Ramos (cell line): ENCODE data around the gene DLK1.

ENCODE experiments used
- in situ Hi-C: fragments of 300-500 bp; cut with MboI; formaldehyde crosslinking; loops from one replicate; pipeline ENCODE4 v1.14.3; 2022; ENCODE audit warnings: low sequenced_read_pairs; ENCODE audit not compliant: unreplicated experiment

The DLK1 gene

DNA sequence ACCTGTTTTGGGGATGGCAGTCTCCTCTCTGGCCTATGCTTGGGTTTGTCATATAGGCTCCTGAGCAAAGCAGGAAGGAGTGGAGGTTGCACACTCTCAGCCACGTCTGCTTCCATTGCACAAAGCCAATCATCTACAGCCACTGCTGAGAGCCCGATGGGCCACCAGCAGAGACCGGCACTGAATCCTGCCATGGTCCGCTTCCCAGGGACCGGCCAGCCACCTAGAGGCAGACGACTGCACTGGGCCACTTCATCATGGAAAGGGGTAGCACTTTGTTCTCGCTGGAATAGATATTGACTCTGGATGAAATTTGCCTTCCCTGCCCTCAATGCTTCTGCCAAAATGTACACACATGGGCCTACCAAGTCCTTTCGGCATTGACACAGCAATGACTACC, 22.3 kb downstream of the DLK1 start:
- in situ Hi-C loops = no loop called here

DNA sequence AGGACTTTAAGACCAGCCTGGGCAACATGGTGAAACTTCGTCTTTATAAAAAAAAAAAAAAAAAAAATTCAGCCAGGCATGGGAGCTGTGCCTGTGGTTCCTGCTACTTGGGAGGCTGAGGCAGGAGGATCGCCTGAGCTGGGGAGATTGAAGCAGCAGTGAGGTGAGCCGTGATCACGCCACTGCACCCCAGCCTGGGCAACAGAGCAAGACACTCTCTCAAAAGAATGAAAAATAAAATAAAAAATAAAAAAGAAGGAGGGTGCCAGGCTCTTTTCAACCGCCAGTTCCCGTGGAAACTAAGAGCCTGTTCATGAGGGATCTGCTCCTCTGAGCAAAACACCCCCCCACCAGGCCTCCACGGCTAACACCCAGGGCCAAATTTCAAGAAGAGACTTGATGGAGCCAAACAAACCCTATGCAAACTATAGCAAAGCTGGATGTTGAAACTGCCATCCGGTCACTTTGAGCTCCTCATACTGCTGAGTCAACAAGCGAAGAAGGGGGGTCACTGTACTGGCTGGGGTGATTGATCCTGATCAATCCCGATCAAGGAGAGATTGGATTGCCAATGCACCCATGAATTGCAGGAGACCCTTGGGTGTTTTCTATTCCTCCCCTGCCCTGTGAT, 23.4 kb downstream of the DLK1 start:
- in situ Hi-C loops = no loop called here

DNA sequence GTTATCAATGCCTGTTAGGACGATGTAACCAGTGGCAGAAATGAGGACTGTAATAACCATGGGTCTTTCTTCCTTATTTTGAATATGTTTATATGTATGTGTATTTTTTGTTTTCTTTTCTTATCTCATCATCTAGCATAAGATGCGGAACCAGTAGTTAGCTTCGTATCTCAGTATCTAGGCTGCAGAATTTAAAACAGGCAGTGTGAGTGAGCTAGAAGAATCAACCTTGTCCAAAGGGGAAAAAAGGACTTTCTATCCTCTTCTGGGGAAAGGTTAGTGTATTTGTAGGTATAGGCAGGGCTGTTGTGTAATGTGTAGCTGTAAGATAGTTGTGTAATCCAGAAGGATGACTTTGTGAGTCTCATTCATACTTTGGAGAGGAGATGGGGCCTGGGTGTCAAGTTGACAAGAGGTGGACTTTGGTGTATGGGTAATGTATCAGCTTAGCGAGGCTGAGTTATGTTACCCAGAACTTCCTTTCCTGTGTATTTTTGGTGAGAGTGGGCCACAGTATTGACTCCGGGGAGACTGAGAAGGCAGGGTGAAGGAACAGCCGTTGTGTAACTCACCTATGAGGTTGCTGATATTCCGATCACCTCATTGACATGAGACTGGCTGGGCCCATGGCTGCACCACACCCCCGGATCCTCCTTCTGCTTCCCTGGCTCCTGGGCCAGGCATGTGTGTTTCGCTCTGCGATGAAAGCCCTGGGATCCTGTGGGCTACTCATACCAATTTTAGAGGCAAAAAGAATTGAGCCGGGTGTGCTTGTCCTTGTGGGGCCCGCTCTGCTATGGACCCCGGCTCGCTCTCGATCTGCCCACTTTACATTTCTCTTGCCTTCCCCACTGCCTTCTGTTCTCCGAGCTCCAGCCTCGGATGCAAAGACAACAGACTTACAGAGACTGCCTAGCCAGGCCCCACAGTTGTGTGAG, 24.3 kb downstream of the DLK1 start:
- in situ Hi-C loops = no loop called here

DNA sequence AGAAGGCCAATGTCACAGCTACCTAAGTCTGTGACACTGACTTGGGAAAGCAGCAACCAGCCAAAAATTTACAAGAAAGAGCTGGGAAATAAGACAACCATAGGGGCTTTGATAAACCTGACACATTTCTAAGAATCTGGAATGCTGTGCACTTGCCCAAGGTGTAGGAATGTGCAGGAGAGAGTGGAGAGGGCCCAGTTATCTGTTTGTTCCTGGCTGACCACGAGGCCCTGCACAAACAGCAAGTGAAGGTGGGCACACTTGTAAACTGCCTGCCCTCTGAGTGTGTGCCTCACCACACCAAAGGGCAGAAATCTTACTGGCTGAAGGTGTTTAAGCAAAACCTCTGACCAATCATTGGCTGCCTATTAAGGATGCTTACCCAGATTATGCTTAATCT, 27.3 kb downstream of the DLK1 start:
- in situ Hi-C loops = no loop called here

DNA sequence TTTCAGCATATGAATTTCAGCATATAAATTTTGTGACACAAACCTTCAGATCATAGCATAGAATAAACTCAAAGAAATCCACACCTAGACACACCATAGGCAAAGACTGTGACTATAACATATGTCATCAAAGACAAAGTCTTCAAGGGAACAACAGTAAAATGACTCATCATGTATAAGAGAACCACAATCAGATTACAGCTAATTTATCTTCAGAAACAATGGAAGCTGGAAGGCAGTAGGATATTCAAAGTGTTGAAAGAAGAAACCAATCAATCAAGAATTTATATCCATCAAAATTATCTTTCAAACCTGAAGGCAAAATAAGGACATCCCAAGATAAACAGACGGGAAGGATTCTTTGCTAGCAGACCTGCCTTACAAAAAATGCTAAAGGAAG, 29.0 kb downstream of the DLK1 start:
- in situ Hi-C loops = no loop called here

DNA sequence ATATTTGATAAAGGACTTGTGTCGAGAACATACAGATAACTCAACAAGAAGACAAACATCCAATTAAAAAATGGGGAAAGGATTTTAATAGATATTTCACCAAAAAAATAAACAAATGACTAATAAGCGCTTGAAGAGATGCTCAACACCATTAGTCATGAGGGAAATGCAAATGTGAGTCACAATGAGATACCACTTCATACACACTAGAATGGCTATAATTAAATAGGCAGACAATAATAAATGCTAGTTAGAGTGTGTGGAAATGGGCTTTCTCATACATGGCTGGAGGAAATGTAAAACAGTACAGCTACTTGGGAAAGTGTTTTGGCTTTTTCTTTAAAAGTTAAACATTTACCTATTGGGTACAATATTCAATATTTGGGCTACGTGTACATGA, 34.8 kb downstream of the DLK1 start:
- in situ Hi-C loops = no loop called here

DNA sequence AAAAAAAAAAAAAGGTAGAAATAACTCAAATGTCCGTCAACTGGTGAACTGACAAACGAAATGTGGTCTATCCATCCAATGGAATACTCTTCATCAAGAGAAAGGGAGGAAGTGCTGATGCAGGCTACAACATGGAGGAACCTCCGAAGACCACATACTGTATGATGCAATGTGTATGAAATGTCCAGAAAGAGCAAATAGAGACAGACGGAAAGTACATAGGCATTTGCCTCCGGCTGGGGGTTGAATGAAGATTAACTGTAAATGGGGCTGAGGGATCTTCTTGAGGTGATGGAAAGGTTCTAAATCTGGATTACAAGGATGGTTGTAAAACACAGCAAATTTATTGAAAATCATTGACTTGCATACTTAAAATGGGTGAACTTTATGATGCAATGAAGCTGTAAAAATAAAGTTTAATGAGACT, 35.4 kb downstream of the DLK1 start:
- in situ Hi-C loops = no loop called here

DNA sequence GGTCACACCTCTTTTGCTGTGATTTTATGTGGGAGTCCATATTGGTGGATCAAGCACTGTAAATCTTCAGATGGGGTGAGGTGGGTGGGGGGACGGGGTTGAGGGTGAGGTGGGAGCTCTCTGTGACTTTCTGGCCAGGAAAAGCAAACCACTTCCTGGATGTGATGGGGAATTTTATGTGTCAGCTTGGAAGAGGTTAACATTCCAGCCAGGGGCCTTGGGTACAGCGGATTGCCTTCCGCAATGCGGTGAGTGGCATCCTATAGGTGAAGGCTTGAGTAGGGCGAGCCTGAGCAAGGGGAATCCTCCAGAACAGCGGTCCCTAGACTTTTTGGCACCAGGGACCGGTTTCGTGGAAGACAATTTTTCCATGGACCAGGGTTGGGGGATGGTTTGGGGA, 36.2 kb downstream of the DLK1 start:
- in situ Hi-C loops = no loop called here

DNA sequence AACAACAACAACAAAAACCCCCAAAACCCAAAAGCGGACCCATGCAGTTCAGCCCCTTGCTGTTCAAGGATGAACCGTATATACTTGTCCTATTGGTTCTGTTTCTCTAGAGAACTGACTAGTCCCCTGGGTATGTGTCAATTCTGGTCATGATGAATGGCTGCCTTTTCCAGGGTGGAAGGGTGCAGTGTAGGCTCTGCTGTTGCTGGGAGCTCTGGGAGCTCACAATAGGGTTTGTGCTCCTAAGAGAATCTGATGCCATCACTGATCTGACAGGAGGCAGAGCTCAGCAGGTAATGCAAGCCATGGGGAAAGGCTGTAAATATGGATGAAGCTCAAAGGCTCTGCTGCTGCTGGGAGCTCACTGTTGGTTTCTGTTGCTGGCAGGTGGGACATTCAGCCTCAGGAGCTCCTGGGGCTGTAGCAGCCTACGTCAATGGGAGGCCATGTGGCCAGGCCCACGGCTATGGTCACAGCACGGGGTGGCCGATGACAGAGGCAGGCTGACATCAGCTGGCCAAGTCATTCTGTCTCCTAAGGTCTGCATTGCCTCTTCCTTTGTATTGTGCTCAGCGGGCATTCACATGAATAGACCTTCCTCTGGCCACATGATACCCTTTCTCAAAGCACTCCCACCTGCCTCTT, 37.9 kb downstream of the DLK1 start:
- in situ Hi-C loops = no loop called here

DNA sequence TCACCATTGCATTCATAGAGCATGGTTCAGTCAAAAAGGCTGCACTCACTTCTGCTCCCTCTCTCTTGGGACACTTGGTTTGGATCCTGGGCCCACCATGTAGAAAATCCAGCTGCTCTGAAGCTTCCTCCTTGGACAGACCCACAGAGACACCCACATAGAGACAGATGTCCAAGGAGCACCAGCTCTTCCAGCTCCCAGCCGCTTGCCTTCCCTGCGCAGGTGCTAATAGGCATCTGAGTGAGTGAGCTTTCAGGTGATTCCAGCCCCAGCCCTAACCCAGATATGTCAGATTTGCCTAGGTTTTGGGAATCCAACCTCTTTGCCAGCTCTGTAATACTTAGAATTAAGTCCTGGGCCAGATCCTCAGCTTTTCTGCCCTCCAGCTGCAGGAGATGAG, 38.6 kb downstream of the DLK1 start:
- in situ Hi-C loops = no loop called here

DNA sequence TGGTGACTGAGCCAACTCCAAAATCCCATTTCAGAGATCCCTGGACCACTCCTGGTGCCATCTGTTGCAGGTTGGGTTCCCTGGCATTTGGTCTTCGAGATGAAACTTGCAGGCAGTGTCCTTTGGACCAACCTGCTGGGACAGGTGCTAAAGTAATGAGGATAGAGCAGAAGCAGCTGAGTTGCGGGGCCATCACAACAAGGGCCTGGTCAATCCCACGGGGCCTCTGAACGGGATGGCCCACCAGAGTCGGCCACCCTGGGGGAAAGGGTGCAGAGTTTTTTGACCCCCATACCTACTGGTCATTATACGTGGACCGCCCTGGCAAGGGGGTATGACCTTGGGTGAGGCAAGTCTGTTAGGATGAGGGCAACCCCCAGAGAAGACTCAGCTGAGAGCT, 39.3 kb downstream of the DLK1 start:
- in situ Hi-C loops = no loop called here

DNA sequence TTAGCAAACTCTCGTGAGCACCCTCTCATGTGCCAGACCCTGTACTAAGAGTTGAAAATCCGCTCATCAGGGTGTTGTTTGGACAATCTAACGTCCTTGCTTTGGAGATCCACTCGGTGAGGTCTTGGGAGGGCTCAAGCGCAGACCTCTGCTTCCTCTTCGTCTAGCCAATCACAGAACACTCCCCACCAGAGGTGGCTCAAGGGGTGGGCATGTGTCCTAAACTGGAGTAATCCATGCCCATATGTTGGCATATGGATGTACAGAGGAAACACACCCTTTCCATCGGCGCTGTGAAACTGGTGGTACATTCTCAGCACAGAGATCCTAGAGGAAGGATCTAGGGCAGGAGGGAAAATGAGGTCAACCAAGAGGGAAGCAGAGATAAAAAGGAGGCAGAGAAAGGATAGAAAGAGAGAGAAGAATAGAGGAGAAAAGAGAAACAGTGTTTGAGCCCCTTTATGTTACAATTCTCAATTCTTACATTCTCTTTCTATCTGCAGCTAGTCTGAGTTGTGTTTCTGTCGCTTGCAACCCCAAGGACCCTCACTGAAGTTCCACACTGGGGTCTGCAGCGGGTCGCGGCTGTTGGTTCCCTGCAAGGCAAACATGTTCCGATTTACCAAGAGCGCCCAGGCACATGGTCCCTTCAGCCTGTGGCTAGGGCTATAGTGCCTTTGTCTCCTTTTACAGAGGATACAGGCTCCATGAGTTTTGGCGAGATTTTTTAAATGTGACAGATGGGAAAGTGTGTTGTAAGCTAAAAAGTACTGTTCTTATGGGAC, 40.5 kb downstream of the DLK1 start:
- in situ Hi-C loops = no loop called here

DNA sequence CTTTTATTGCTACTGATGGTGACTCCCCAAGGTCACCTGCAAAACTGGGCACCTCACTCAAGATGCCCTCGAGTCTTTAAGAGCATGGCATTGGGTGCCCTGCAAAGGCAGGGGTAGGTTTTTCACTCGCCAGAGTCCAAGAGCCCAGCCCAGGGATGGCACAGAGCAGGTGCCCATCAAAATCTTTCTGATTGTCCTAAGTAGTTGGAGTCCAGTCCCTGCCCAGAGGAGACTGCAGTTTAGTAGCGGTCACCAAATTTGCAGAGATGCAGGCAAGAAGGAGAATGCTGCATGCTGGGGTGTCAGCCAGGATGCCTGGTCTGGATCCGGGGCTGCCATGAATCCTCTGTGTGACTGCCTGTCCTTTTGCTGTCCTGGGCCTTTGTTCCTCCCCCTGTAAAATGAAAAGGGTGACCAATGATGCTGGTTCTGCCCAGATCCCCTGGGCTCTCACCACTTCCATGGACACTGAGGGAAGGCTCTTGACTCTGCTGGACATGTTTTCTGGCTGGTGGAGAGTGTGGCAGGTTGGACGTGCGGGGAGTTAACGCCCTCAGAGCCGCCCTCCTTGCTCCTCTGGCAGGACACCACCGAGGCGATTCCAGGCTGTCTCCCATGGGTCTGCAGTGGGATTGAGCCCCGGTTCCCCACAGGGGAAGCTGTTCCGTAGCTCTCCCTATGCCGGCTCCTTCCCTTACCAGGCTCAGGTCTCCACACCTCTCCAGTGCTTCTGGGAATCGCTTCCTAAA, 41.3 kb downstream of the DLK1 start:
- in situ Hi-C loops = no loop called here

DNA sequence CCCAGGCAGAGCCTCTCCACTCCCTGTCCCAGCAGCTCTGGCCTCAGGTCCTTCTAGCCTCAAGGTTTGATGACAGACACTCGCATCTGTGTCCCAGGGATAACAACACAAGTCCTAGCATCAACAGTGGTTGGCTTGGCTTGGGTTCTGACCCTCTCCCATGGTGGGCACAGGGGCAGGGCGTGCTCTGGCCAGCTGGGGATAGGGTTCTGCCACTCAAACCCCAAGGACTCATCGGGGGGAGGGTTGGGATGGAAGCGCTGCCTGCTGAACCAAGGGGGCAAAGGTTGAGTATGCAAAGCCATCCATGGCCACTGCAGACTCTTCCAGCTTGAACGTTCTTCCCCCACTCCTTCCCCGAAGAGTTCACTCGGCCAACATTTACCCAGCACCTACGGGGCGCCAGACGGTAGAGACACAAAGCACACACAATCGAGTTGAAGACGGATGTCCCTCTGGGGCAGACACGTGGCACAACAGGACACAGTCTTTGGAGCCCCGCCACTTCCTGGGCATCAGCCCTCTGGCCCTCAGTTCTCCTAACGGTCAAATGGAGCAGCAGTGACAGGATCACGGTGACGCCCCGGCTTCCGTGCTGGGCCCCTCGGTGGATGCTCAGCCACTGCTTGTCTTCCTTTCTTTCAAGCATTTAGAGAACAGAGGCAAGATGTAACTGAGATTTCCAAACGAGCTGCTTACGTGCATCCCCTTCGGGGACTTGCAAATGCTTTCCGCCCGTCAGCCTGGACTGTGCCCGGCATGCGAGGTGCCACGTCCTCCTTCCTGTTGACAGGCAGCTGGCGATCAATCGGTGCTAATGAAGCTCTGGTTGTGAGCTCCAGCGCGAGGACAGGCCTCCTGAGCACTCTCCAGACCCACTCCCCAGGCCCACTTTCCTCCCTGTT, 42.6 kb downstream of the DLK1 start:
- in situ Hi-C loops = no loop called here

DNA sequence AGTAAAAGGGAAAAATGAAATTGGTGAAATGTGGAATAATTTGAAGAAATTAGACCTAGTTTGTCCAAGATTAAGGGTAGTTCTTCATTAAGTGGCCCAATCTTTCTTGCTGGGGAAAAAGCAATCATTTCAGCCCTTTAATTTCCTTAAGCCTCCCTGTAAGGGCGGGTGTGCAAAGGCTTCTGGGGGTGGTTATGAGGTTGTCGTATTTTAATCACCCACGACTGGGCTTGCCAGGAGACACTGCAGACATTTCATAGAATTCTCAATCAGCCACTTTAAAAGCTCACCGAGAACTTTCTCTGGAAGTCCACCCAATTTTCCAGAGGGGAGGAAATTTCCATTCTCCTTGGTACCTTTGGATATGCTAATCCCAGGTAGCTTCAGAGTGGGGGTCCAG, 43.4 kb downstream of the DLK1 start:
- in situ Hi-C loops = no loop called here

DNA sequence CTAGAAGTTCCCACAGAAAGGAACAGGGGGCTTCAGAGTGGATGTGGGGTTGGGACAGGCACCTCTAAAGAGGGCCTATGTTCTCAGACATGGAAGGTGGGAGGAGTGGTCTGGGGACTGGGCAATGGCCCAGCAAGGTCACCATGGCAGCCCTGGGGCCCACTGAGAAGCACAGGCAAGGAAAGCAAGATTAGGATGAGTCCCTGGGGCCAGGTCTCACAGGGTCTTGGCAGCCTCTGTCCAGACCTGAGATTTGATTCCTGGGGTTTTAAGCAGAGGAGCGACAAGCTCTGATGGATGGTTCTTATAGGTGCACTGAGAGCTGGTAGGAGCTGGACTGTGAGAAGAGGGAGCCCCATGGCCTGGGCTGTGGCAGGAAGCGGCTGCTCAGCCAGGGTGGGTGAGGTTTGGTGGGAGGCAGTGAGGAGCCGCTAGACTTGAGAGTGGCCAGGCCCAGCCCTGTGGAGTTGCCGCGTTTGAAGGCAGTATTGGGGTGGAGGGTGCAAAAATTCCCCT, 44.0 kb downstream of the DLK1 start:
- in situ Hi-C loops = no loop called here

DNA sequence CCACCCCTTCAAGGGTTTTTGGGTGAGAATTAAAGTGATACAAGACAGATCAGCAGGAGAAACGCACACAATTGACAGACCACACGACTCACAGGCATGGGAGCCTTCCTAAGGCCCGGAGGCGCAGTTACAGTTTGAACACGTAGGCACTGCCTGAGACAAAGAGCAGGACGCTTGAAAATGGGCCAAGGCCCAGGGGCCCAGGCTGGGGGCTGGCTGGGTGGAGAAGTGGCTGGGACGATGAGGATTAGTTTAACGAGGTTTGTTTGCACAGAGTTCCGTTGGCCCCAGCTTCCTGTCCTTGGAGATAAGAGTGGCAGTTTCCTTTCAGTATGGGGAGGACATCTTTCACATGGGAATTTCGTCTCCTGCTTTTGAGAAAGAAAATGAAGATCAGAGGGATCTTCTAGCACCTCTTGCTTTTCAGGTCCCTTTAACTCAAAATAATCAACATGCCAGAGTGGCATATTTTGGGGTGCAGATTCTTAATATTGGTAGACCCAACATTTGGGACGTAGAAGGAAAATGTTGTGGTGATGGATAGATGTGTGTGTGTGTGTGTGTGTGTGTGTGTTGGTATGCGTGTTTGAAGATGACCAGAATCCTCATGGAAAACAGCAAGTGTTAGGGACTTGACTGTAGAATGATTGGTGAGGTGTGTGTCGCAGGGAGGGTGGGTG, 44.6 kb downstream of the DLK1 start:
- in situ Hi-C loops = no loop called here

DNA sequence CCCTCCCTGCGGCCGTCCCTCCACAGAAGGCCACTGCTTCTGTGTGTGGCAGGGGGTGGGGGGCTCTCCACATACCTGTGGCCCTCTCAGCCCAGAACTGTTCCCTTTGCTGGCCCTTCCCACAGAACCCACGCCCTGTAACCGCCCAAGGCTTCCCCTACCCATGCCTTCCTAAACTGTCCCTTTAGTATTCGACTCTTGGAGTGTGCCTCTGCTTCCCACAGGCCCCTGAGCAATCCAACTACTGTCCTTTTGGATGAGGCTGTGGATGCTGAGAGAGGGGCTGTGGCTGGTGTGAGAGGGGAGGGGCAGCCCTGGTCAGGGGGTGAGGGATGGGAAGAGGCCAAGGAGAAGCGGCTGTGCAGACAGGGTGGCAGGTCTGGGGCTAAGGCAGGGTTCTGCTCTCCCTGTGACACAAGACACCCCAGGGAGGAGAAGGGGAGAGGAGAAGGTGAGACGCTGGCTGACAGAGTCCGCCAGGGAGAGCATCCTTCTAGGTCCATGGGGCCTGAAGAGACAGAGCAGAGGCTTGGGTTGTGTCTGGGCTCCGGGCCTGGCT, 46.0 kb downstream of the DLK1 start:
- in situ Hi-C loops = no loop called here
